Liver (tissue), 9 donors: ENCODE data around the gene ARL11. TPM values are rescaled to one million over a fixed set of nuclear protein-coding genes. Genes with fewer than 3 reads are reported as not detected.

ENCODE experiments used
- DNase-seq: peaks from one replicate; pipeline ENCODE4 v3.0.0-alpha.2; 2017; ENCODE audit warnings: low spot score
- H3K27ac ChIP-seq, 2 donors: one replicate each; pipeline ENCODE4 v1.7.0; 2013; ENCODE audit warnings: inconsistent platforms in 2 of 2, low read length in 2 of 2, control low read depth in 1 of 2, low read depth in 1 of 2, mild to moderate bottlenecking in 1 of 2
- H3K27me3 ChIP-seq, 4 donors: one replicate each; pipeline versions ENCODE4 v1.6.1 to v1.7.0; 2013; ENCODE audit warnings: low read length in 3 of 4, inconsistent platforms in 1 of 4, mild to moderate bottlenecking in 1 of 4, moderate library complexity in 1 of 4; ENCODE audit not compliant: control insufficient read depth in 4 of 4, insufficient read depth in 4 of 4
- H3K36me3 ChIP-seq, 4 donors: one replicate each; pipeline versions ENCODE4 v1.6.1 to v1.7.0; 2013; ENCODE audit warnings: low read length in 3 of 4, mild to moderate bottlenecking in 3 of 4, low read depth in 1 of 4, moderate library complexity in 1 of 4; ENCODE audit not compliant: control insufficient read depth in 4 of 4, insufficient read depth in 3 of 4
- H3K4me1 ChIP-seq, 4 donors: one replicate each; pipeline versions ENCODE4 v1.6.1 to v1.7.0; 2013; ENCODE audit warnings: low read length in 3 of 4, mild to moderate bottlenecking in 3 of 4, moderate library complexity in 1 of 4; ENCODE audit not compliant: control insufficient read depth in 4 of 4, insufficient read depth in 4 of 4
- H3K4me3 ChIP-seq, 3 donors: one replicate each; pipeline versions ENCODE4 v1.6.1 to v1.7.0; 2013; ENCODE audit warnings: low read length in 3 of 3, control low read depth in 1 of 3, low read depth in 1 of 3, mild to moderate bottlenecking in 1 of 3
- H3K9ac ChIP-seq, 2 donors: one replicate each; pipeline ENCODE4 v1.7.0; 2013; ENCODE audit warnings: low read length in 2 of 2, mild to moderate bottlenecking in 2 of 2, moderate library complexity in 2 of 2, control low read depth in 1 of 2, low read depth in 1 of 2
- H3K9me3 ChIP-seq, 4 donors: one replicate each; pipeline versions ENCODE4 v1.6.1 to v1.7.0; 2013; ENCODE audit warnings: low read length in 3 of 4; ENCODE audit not compliant: control insufficient read depth in 4 of 4
- CTCF ChIP-seq: fragments of 150-350 bp; IDR thresholded peaks from 2 replicates; pipeline ENCODE4 v1.5.1; 2017; ENCODE audit warnings: improper control_type of control experiment, low read depth, low read length; ENCODE audit not compliant: missing input control
- FOXA2 ChIP-seq: IDR thresholded peaks from 2 replicates; pipeline ENCODE4 v1.6.1; 2016; ENCODE audit warnings: antibody characterized with exemption
- GABPA ChIP-seq, 2 donors: IDR thresholded peaks in 1 of 2; conservative IDR thresholded peaks in 1 of 2; 2 replicates each; pipeline ENCODE4 v1.6.1; 2016; ENCODE audit warnings: antibody characterized with exemption in 2 of 2, mild to moderate bottlenecking in 1 of 2, moderate library complexity in 1 of 2
- HNF4A ChIP-seq, 2 donors: conservative IDR thresholded peaks; 2 replicates each; pipeline ENCODE4 v1.6.1; 2016; ENCODE audit warnings: antibody characterized with exemption in 2 of 2, mild to moderate bottlenecking in 2 of 2
- HNF4G ChIP-seq: IDR thresholded peaks from 2 replicates; pipeline ENCODE4 v1.6.1; 2016; ENCODE audit warnings: antibody characterized with exemption
- MAX ChIP-seq: IDR thresholded peaks from 2 replicates; pipeline ENCODE4 v1.6.1; 2016; ENCODE audit warnings: antibody characterized with exemption
- RAD21 ChIP-seq, 2 donors: IDR thresholded peaks; 2 replicates each; pipeline ENCODE4 v1.6.1; 2016; ENCODE audit warnings: antibody characterized with exemption in 2 of 2, mild to moderate bottlenecking in 2 of 2
- RXRA ChIP-seq, 2 donors: IDR thresholded peaks; 2 replicates each; pipeline ENCODE4 v1.6.1; 2017 to 2018; ENCODE audit warnings: antibody characterized with exemption in 2 of 2, mild to moderate bottlenecking in 1 of 2
- SP1 ChIP-seq: IDR thresholded peaks from 2 replicates; pipeline ENCODE4 v1.6.1; 2018; ENCODE audit warnings: antibody characterized with exemption, mild to moderate bottlenecking
- ZBTB33 ChIP-seq: IDR thresholded peaks from 2 replicates; pipeline ENCODE4 v1.6.1; 2016; ENCODE audit warnings: antibody characterized with exemption
- WGBS: extraction: QIAGEN DNeasy Blood & Tissue Kit; methylation state at CpG from one replicate; pipeline ENCODE4 v1.1.7; 2013; 5-methylcytosine and 5-hydroxymethylcytosine counted together
- polyA plus RNA-seq, 2 donors: library from polyadenylated mRNA; stranded (reverse) in 1 of 2; unstranded in 1 of 2; fragments of 200-250 nt in 1 of 2; fragments of >200 nt in 1 of 2; fragmentation: Nextera tagmentation in 1 of 2; extraction: Ambion mirVana in 1 of 2; gene quantifications; one replicate each; pipeline versions ENCODE4 v1.2.1 to v1.2.3, GENCODE V29; 2013 to 2015
- total RNA-seq, 2 donors: library from RNA; depleted of rRNA; stranded (reverse); fragments of >200 nt; gene quantifications; one replicate each; pipeline ENCODE4 v1.2.3, GENCODE V29; 2014
- donor health status: healthy.
- donor health status: healthy.
- donor health status: healthy.
- donor health status: healthy.
- donor health status: healthy.

Gene ARL11
- total and polyA plus RNA-seq, 4 donors, result 0.11 to 1.5 (median 0.59) TPM

GRCh38 chr13:49585220-49586157 is 42.8 kb upstream of the ARL11 start, which contains the start of gene RCBTB1:
Gene RCBTB1 (minus strand): TSS chr13:49585558. CDS start chr13:49567279, 18,279 bp downstream.
- under 1% methylated on average over 87 of the region's 87 CpGs for WGBS
- TF ChIP-seq HNF4A (conservative IDR thresholded peaks at IDR 0.05), result no peak
- no peak for TF ChIP-seq CTCF
- TF ChIP-seq HNF4G, result no peak
- no peak for TF ChIP-seq GABPA (IDR thresholded peaks at IDR 0.05 in 1 of 2, conservative IDR thresholded peaks at IDR 0.05 in 1 of 2)
- no peak for TF ChIP-seq RAD21 (IDR thresholded peaks at IDR 0.05)
- no peaks in the 10 kb centered on the region for H3K9me3 ChIP-seq
- no peaks in the 10 kb centered on the region for H3K27me3 ChIP-seq
- H3K9ac ChIP-seq, result peak within 1 kb of the TSS; percentile 22 to 77
- H3K27ac ChIP-seq, result peak within 1 kb of the TSS; percentile 8 to 56
- peak; percentile 71 for DNase-seq
- H3K36me3 ChIP-seq, result no peaks in the 10 kb centered on the region
- peaks cover 0 to 14% (median 12%) of the 10 kb centered on the region in 4 donors for H3K4me1 ChIP-seq
- H3K4me3 ChIP-seq, result peak within 1 kb of the TSS; percentile 84 to 92 (median 89)

GRCh38 chr13:49586717-49587116 is 41.6 kb upstream of the ARL11 start:
- no peak overlapping the region for H3K9ac ChIP-seq
- peaks cover 0 to 14% (median 12%) of the 10 kb centered on the region in 4 donors for H3K4me1 ChIP-seq
- no peaks in the 10 kb centered on the region for H3K36me3 ChIP-seq
- DNase-seq, result no peak
- H3K4me3 ChIP-seq, result no peak overlapping the region
- H3K27ac ChIP-seq, result no peak overlapping the region
- TF ChIP-seq RXRA (IDR thresholded peaks at IDR 0.05) (peak in 1 of 2 donors; percentile 56), CTCF (no peak), MAX (peak; percentile 25), HNF4A (conservative IDR thresholded peaks at IDR 0.05) (peak in 1 of 2 donors; percentile 34), FOXA2 (peak; percentile 53)
- H3K27me3 ChIP-seq, result no peaks in the 10 kb centered on the region
- 62% methylated on average over 3 of the region's 3 CpGs for WGBS
- H3K9me3 ChIP-seq, result no peaks in the 10 kb centered on the region

- no peak overlapping the region for H3K27ac ChIP-seq
- H3K4me3 ChIP-seq, result no peak overlapping the region
- 36% methylated on average over 2 of the region's 2 CpGs for WGBS
- no peaks in the 10 kb centered on the region for H3K27me3 ChIP-seq
- H3K9me3 ChIP-seq, result no peaks in the 10 kb centered on the region
- TF ChIP-seq ZBTB33 (no peak), MAX (no peak), RXRA (IDR thresholded peaks at IDR 0.05) (peak; percentile 20 to 27), SP1 (peak; percentile 28)
- no peak overlapping the region for H3K9ac ChIP-seq
- H3K4me1 ChIP-seq, result peaks cover 0 to 14% (median 12%) of the 10 kb centered on the region in 4 donors
- no peaks in the 10 kb centered on the region for H3K36me3 ChIP-seq
- no peak for DNase-seq
Observed at GRCh38 chr13:49587311-49587847, 40.9 kb upstream of the ARL11 start.
